ENCODE measurements around the gene ACO1.

ACO1 gene

GRCh38 chr9:32430720-32431119 is 46.3 kb downstream of the ACO1 start:
- Histone ChIP-seq H2AK5ac (ENCODE audit: low read length, severe bottlenecking) (no peak overlapping the region), H3K9me3 (ENCODE audit: control insufficient read depth, low read length) (no peaks in the 10 kb centered on the region), H4K8ac (ENCODE audit: low read length) (no peak overlapping the region), H3K4me1 (ENCODE audit: control insufficient read depth, insufficient read depth, low read depth, low read length) (peaks cover 23% of the 10 kb centered on the region), H3K79me1 (replicated peaks; ENCODE audit: low read length, poor library complexity, severe bottlenecking) (peaks cover 16% of the 10 kb centered on the region), H4K91ac (ENCODE audit: low read length) (no peak overlapping the region), H3K23ac (ENCODE audit: low read length in 2 of 2) (no peak overlapping the region), H3K4me3 (ENCODE audit: insufficient read depth in 1 of 2, low read depth in 1 of 2, low read length in 2 of 2) (no peak overlapping the region), H2BK15ac (ENCODE audit: low read depth, poor library complexity, severe bottlenecking) (no peak overlapping the region), H2BK5ac (ENCODE audit: low read depth, low read length, poor library complexity, severe bottlenecking) (no peak overlapping the region), H2AFZ (ENCODE audit: low read depth, low read length) (no peak overlapping the region), H2BK120ac (ENCODE audit: low read depth, low read length) (no peak overlapping the region), H3K36me3 (ENCODE audit: control insufficient read depth in 1 of 2, insufficient read depth in 2 of 2, low read depth in 1 of 2, low read length in 2 of 2) (peaks cover 21 to 98% of the 10 kb centered on the region in 2 experiments), H3K9ac (ENCODE audit: low read length) (peak overlapping the region; percentile 17), H3K18ac (ENCODE audit: low read depth in 1 of 2, low read length in 2 of 2) (no peak overlapping the region), H3K14ac (ENCODE audit: low read length in 2 of 2) (no peak overlapping the region), H3K27ac (ENCODE audit: low read length, poor library complexity, severe bottlenecking) (peak overlapping the region; percentile 79), H2BK12ac (ENCODE audit: low read length in 2 of 2) (no peak overlapping the region), H3K4me2 (ENCODE audit: low read length, poor library complexity, severe bottlenecking) (no peak overlapping the region), H3K4ac (ENCODE audit: low read depth in 1 of 2, low read length in 2 of 2) (no peak overlapping the region), H3K27me3 (ENCODE audit: control insufficient read depth in 1 of 2, insufficient read depth in 1 of 2, low read length in 2 of 2) (no peaks in the 10 kb centered on the region)
- peak; percentile 37 for DNase-seq
- 50% methylated on average over 1 of the region's 5 CpGs for WGBS

- Histone ChIP-seq H3K9ac (ENCODE audit: low read length) (peak overlapping the region; percentile 17), H3K18ac (ENCODE audit: low read depth in 1 of 2, low read length in 2 of 2) (no peak overlapping the region), H2BK120ac (ENCODE audit: low read depth, low read length) (no peak overlapping the region), H2BK15ac (ENCODE audit: low read depth, poor library complexity, severe bottlenecking) (no peak overlapping the region), H3K4ac (ENCODE audit: low read depth in 1 of 2, low read length in 2 of 2) (no peak overlapping the region), H3K36me3 (ENCODE audit: control insufficient read depth in 1 of 2, insufficient read depth in 2 of 2, low read depth in 1 of 2, low read length in 2 of 2) (peaks cover 21 to 98% of the 10 kb centered on the region in 2 experiments), H3K27me3 (ENCODE audit: control insufficient read depth in 1 of 2, insufficient read depth in 1 of 2, low read length in 2 of 2) (no peaks in the 10 kb centered on the region), H2BK5ac (ENCODE audit: low read depth, low read length, poor library complexity, severe bottlenecking) (no peak overlapping the region), H4K8ac (ENCODE audit: low read length) (no peak overlapping the region), H2BK12ac (ENCODE audit: low read length in 2 of 2) (peak overlapping the region in 1 of 2 experiments; percentile 30), H3K14ac (ENCODE audit: low read length in 2 of 2) (no peak overlapping the region), H2AFZ (ENCODE audit: low read depth, low read length) (no peak overlapping the region), H3K4me2 (ENCODE audit: low read length, poor library complexity, severe bottlenecking) (no peak overlapping the region), H3K9me3 (ENCODE audit: control insufficient read depth, low read length) (no peaks in the 10 kb centered on the region), H3K27ac (ENCODE audit: low read length, poor library complexity, severe bottlenecking) (peak overlapping the region; percentile 79), H4K91ac (ENCODE audit: low read length) (no peak overlapping the region), H3K23ac (ENCODE audit: low read length in 2 of 2) (no peak overlapping the region), H2AK5ac (ENCODE audit: low read length, severe bottlenecking) (peak overlapping the region; percentile 16), H3K4me3 (ENCODE audit: insufficient read depth in 1 of 2, low read depth in 1 of 2, low read length in 2 of 2) (no peak overlapping the region), H3K4me1 (ENCODE audit: control insufficient read depth, insufficient read depth, low read depth, low read length) (peaks cover 21% of the 10 kb centered on the region), H3K79me1 (replicated peaks; ENCODE audit: low read length, poor library complexity, severe bottlenecking) (peaks cover 18% of the 10 kb centered on the region)
- WGBS = 77% methylated on average over 7 of the region's 8 CpGs
- DNase-seq = peak; percentile 32
These were observed 46.8 kb downstream of the ACO1 start for GRCh38 chr9:32431196-32431595.

DNA sequence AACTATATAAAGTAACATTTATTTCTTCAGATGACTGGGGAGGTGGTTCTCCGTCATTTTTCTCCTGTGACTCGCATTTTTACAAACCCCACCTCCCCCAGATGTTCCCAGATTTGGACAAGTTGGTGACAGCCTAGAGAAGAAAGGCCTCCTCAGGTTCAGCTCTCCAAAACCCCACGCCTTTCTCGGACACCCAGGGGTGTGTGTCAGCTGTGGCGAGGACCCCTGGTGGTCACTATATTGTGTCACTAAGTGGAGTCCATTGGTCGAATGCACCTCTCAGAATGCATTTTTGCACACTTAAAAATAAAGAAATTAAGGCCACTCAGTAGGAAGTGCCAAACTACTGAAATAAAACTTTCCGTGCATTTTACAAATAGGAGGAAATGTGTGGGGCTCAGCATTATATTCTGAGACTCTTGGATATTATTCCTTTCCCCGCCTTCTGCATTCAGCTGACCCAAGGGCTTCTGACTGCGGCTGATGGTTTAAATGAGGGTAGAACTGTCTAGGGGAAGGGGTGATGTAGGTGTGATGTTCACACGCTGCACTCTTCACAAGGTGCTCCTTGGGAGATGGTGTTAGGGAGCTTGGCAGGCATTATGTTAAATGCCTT is 47.6 kb downstream of the ACO1 start:
- Histone ChIP-seq H3K4ac (ENCODE audit: low read depth in 1 of 2, low read length in 2 of 2) (no peak overlapping the region), H2BK5ac (ENCODE audit: low read depth, low read length, poor library complexity, severe bottlenecking) (peak overlapping the region; percentile 59)
- WGBS = 84% methylated on average over 6 of the region's 10 CpGs

GRCh38 chr9:32434892-32435291 is 50.4 kb downstream of the ACO1 start:
- 77% methylated on average over 6 of the region's 6 CpGs for WGBS
- Histone ChIP-seq H3K79me1 (replicated peaks; ENCODE audit: low read length, poor library complexity, severe bottlenecking) (peaks cover 20% of the 10 kb centered on the region), H3K4me1 (ENCODE audit: control insufficient read depth, insufficient read depth, low read depth, low read length) (peaks cover 12% of the 10 kb centered on the region), H2AFZ (ENCODE audit: low read depth, low read length) (no peak overlapping the region), H3K9me3 (ENCODE audit: control insufficient read depth, low read length) (no peaks in the 10 kb centered on the region), H3K36me3 (ENCODE audit: control insufficient read depth in 1 of 2, insufficient read depth in 2 of 2, low read depth in 1 of 2, low read length in 2 of 2) (peaks cover 17 to 100% of the 10 kb centered on the region in 2 experiments), H3K23ac (ENCODE audit: low read length in 2 of 2) (no peak overlapping the region), H2BK5ac (ENCODE audit: low read depth, low read length, poor library complexity, severe bottlenecking) (no peak overlapping the region), H3K27me3 (ENCODE audit: control insufficient read depth in 1 of 2, insufficient read depth in 1 of 2, low read length in 2 of 2) (no peaks in the 10 kb centered on the region), H3K14ac (ENCODE audit: low read length in 2 of 2) (no peak overlapping the region), H4K8ac (ENCODE audit: low read length) (no peak overlapping the region), H3K4me3 (ENCODE audit: insufficient read depth in 1 of 2, low read depth in 1 of 2, low read length in 2 of 2) (no peak overlapping the region), H4K91ac (ENCODE audit: low read length) (no peak overlapping the region), H3K27ac (ENCODE audit: low read length, poor library complexity, severe bottlenecking) (peak overlapping the region; percentile 58), H2BK15ac (ENCODE audit: low read depth, poor library complexity, severe bottlenecking) (no peak overlapping the region), H2AK5ac (ENCODE audit: low read length, severe bottlenecking) (no peak overlapping the region), H3K4me2 (ENCODE audit: low read length, poor library complexity, severe bottlenecking) (no peak overlapping the region), H3K18ac (ENCODE audit: low read depth in 1 of 2, low read length in 2 of 2) (no peak overlapping the region), H3K9ac (ENCODE audit: low read length) (no peak overlapping the region), H2BK12ac (ENCODE audit: low read length in 2 of 2) (no peak overlapping the region), H2BK120ac (ENCODE audit: low read depth, low read length) (no peak overlapping the region), H3K4ac (ENCODE audit: low read depth in 1 of 2, low read length in 2 of 2) (no peak overlapping the region)
- peak; percentile 22 for DNase-seq

More for the DNA sequence above, 47.6 kb downstream of the ACO1 start:
- H3K36me3 ChIP-seq (ENCODE audit: control insufficient read depth in 1 of 2, insufficient read depth in 2 of 2, low read depth in 1 of 2, low read length in 2 of 2) = peaks cover 20 to 98% of the 10 kb centered on the region in 2 experiments
- no peak overlapping the region for H3K4me3 ChIP-seq (ENCODE audit: insufficient read depth in 1 of 2, low read depth in 1 of 2, low read length in 2 of 2)
- H3K27me3 ChIP-seq (ENCODE audit: control insufficient read depth in 1 of 2, insufficient read depth in 1 of 2, low read length in 2 of 2) = no peaks in the 10 kb centered on the region
- no peak overlapping the region for H3K23ac ChIP-seq (ENCODE audit: low read length in 2 of 2)
- H3K4me2 ChIP-seq (ENCODE audit: low read length, poor library complexity, severe bottlenecking) = no peak overlapping the region
- H3K27ac ChIP-seq (ENCODE audit: low read length, poor library complexity, severe bottlenecking) = peak overlapping the region; percentile 79
- H3K4me1 ChIP-seq (ENCODE audit: control insufficient read depth, insufficient read depth, low read depth, low read length) = peaks cover 17% of the 10 kb centered on the region
- H3K18ac ChIP-seq (ENCODE audit: low read depth in 1 of 2, low read length in 2 of 2) = no peak overlapping the region
- H3K14ac ChIP-seq (ENCODE audit: low read length in 2 of 2) = no peak overlapping the region
- H2BK12ac ChIP-seq (ENCODE audit: low read length in 2 of 2) = no peak overlapping the region
- H2AK5ac ChIP-seq (ENCODE audit: low read length, severe bottlenecking) = peak overlapping the region; percentile 76
- no peak overlapping the region for H4K8ac ChIP-seq (ENCODE audit: low read length)
- H2AFZ ChIP-seq (ENCODE audit: low read depth, low read length) = no peak overlapping the region
- DNase-seq = peak; percentile 59
- H2BK120ac ChIP-seq (ENCODE audit: low read depth, low read length) = no peak overlapping the region
- H3K79me1 ChIP-seq (replicated peaks; ENCODE audit: low read length, poor library complexity, severe bottlenecking) = peaks cover 21% of the 10 kb centered on the region
- H3K9ac ChIP-seq (ENCODE audit: low read length) = no peak overlapping the region
- no peaks in the 10 kb centered on the region for H3K9me3 ChIP-seq (ENCODE audit: control insufficient read depth, low read length)
- H2BK15ac ChIP-seq (ENCODE audit: low read depth, poor library complexity, severe bottlenecking) = no peak overlapping the region
- H4K91ac ChIP-seq (ENCODE audit: low read length) = no peak overlapping the region
